SK-N-SH (cell line): ENCODE data around the gene COL8A2.

ENCODE experiments used
- CHD2 ChIP-seq: fragments of 150-350 bp; IDR thresholded peaks from 2 replicates; pipeline ENCODE4 v1.6.1; 2018; ENCODE audit warnings: low read length; ENCODE audit not compliant: partially characterized antibody
- CTCF ChIP-seq: fragments of 200-600 bp; sonication (generic); IDR thresholded peaks from 2 replicates; pipeline ENCODE4 v1.6.1; 2017; ENCODE audit warnings: antibody characterized with exemption, mild to moderate bottlenecking, moderate library complexity
- EP300 ChIP-seq, 2 experiments: IDR thresholded peaks; 2 replicates each; pipeline versions ENCODE4 v1.4.0 to v1.6.1; 2012; ENCODE audit warnings: borderline replicate concordance in 1 of 2, low read depth in 1 of 2, low read length in 1 of 2
- FOXJ3 ChIP-seq: sonication (generic); formaldehyde crosslinking; IDR thresholded peaks from 2 replicates; pipeline ENCODE4 v1.5.1; 2020; ENCODE audit warnings: mild to moderate bottlenecking, missing genetic modification reagents
- GABPA ChIP-seq: IDR thresholded peaks from 2 replicates; pipeline ENCODE4 v1.4.0; 2012; ENCODE audit warnings: low read depth, mild to moderate bottlenecking
- JUND ChIP-seq: IDR thresholded peaks from 2 replicates; pipeline ENCODE4 v1.4.0; 2012
- MAX ChIP-seq: IDR thresholded peaks from 2 replicates; pipeline ENCODE4 v1.4.0; 2012; ENCODE audit warnings: low read depth
- POLR2AphosphoS5 ChIP-seq: IDR thresholded peaks from 2 replicates; pipeline ENCODE4 v1.6.1; 2012; ENCODE audit warnings: low read depth, low read length
- RAD21 ChIP-seq: IDR thresholded peaks from 2 replicates; pipeline ENCODE4 v1.6.1; 2012; ENCODE audit warnings: mild to moderate bottlenecking, low read length
- RFX5 ChIP-seq: IDR thresholded peaks from 2 replicates; pipeline ENCODE4 v1.6.1; 2012; ENCODE audit warnings: mild to moderate bottlenecking, improper control_type of control experiment, low read length
- TAF1 ChIP-seq: IDR thresholded peaks from 2 replicates; pipeline ENCODE4 v1.6.1; 2012; ENCODE audit warnings: low read depth, mild to moderate bottlenecking, low read length, moderate library complexity, borderline replicate concordance
- TCF12 ChIP-seq: IDR thresholded peaks from 2 replicates; pipeline ENCODE4 v1.4.0; 2012
- YY1 ChIP-seq: IDR thresholded peaks from 2 replicates; pipeline ENCODE4 v1.4.0; 2012; ENCODE audit warnings: low read depth, mild to moderate bottlenecking
- TF ChIP-seq, protein P1 (sequence below): IDR thresholded peaks from 2 replicates; pipeline ENCODE4 v1.6.1; 2012; ENCODE audit warnings: mild to moderate bottlenecking, low read depth, low read length, moderate library complexity

GRCh38 chr1:36166136-36166535 lies 41.1 kb upstream of the COL8A2 start:
- TF ChIP-seq CHD2 (no peak), EP300 (IDR thresholded peaks at IDR 0.05; ENCODE audit: borderline replicate concordance in 1 of 2, low read depth in 1 of 2, low read length in 1 of 2) (no peak), TCF12 (no peak), CTCF (no peak), JUND (no peak), FOXJ3 (CRISPR knock-in tag) (no peak), TAF1 (no peak), RFX5 (no peak), GABPA (no peak), YY1 (no peak), RAD21 (no peak), MAX (no peak), POLR2AphosphoS5 (no peak)
- TF ChIP-seq, protein P1, sequence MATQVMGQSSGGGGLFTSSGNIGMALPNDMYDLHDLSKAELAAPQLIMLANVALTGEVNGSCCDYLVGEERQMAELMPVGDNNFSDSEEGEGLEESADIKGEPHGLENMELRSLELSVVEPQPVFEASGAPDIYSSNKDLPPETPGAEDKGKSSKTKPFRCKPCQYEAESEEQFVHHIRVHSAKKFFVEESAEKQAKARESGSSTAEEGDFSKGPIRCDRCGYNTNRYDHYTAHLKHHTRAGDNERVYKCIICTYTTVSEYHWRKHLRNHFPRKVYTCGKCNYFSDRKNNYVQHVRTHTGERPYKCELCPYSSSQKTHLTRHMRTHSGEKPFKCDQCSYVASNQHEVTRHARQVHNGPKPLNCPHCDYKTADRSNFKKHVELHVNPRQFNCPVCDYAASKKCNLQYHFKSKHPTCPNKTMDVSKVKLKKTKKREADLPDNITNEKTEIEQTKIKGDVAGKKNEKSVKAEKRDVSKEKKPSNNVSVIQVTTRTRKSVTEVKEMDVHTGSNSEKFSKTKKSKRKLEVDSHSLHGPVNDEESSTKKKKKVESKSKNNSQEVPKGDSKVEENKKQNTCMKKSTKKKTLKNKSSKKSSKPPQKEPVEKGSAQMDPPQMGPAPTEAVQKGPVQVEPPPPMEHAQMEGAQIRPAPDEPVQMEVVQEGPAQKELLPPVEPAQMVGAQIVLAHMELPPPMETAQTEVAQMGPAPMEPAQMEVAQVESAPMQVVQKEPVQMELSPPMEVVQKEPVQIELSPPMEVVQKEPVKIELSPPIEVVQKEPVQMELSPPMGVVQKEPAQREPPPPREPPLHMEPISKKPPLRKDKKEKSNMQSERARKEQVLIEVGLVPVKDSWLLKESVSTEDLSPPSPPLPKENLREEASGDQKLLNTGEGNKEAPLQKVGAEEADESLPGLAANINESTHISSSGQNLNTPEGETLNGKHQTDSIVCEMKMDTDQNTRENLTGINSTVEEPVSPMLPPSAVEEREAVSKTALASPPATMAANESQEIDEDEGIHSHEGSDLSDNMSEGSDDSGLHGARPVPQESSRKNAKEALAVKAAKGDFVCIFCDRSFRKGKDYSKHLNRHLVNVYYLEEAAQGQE, result no peak
